Liver (tissue), 3 donors: ENCODE measurements around the gene CHST1.

Experiments
- CTCF ChIP-seq: fragments of 150-350 bp; IDR thresholded peaks from 2 replicates; pipeline ENCODE4 v1.5.1; 2017; ENCODE audit warnings: improper control_type of control experiment, low read depth, low read length; ENCODE audit not compliant: missing input control
- MAX ChIP-seq: IDR thresholded peaks from 2 replicates; pipeline ENCODE4 v1.6.1; 2016; ENCODE audit warnings: antibody characterized with exemption
- SP1 ChIP-seq: IDR thresholded peaks from 2 replicates; pipeline ENCODE4 v1.6.1; 2018; ENCODE audit warnings: antibody characterized with exemption, mild to moderate bottlenecking
- TAF1 ChIP-seq: conservative IDR thresholded peaks from 2 replicates; pipeline ENCODE4 v1.6.1; 2016; ENCODE audit warnings: antibody characterized with exemption, mild to moderate bottlenecking
- YY1 ChIP-seq: IDR thresholded peaks from 2 replicates; pipeline ENCODE4 v1.6.1; 2016; ENCODE audit warnings: antibody characterized with exemption, mild to moderate bottlenecking
- ZBTB33 ChIP-seq: IDR thresholded peaks from 2 replicates; pipeline ENCODE4 v1.6.1; 2016; ENCODE audit warnings: antibody characterized with exemption
- donor health status: healthy.
- donor health status: healthy.

DNA sequence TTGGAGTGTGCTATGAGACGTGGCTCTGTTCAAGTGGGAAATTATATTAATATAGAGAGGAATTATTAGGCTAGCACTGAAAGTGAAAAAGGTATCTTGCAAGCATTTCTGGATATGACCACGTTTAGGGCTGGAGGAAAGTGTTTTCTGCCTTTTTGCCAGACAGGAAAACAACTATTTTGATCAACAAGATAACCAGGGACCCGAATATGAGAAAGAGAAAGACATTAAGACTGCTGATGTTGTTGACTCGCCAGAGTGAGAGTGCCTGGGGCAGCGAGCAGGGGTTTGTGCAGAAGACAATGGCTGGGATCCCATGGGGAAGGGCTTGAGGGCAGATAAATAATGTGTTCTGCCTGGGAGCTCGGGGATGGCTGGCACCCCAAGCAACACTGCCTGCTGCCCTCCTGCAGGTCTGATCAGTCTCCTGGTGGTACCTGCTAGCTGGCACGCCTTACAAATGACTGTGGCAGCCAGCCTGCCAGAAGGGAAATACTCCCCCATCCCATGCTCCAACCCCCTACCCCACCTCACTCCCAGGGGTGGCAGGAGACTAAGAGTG is 23.1 kb upstream of the CHST1 start:
- TF ChIP-seq TAF1 (no peak), MAX (no peak), ZBTB33 (no peak), CTCF (no peak), YY1 (no peak), SP1 (no peak)
